KG1 (cell line): ENCODE results near the gene ADORA2B.
"Not testable (repeated sequence)": the region's sequence is repeated elsewhere in the genome, so short reads cannot be mapped to it uniquely, and the experiment has no call there.

Source experiments
- DNase-seq: peaks from one replicate; lab custom pipeline; 2025; lab: John Stamatoyannopoulos, UW

The ADORA2B gene

GRCh38 chr17:15944759-15945526, at the start of gene ADORA2B:
ADORA2B (plus strand) TSS chr17:15945130; CDS start chr17:15945249, 119 bp downstream.
- DNase-seq: no peak

DNA sequence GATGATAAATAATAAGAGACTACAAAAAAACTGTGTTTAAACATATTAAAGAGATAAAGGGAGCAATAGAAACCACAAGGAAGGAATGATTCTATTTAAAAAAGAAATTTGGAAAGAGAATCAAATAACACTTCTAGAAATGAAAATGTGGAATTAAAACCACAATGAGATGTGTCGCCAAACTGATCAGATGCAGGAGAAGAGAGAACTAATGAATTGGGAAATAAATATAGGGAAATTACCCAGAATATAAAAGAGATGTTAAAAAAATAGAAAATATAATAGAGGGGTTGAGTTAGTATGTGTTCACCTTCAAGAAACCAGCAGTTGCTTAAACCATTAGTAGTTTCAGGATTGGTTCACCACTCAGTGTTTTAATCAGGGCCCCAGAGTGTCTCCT, 48.7 kb upstream of the ADORA2B start:
- no peak for DNase-seq

- DNase-seq: no peak
Observed at GRCh38 chr17:15896834-15897233, 48.1 kb upstream of the ADORA2B start.

DNA sequence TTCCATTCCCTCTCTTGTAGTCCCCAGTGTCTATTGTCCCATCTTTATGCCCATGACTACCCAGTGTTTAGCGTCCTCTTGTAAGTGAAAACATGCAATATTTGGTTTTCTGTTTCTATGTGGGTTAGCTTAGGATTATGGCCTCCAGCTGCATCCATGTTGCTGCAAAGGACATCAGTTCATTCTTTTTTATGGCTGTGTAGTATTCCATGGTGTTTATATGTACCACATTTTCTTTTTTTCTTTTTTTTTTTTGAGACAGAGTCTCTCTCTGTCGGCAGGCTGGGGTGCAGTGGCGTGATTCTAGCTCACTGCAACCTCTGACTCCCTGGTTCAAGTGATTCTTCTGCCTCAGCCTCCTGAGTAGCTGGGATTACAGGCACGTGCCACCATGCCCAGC, 45.3 kb upstream of the ADORA2B start:
- DNase-seq: not testable (repeated sequence)

GRCh38 chr17:15900871-15901270, 44.1 kb upstream of the ADORA2B start:
- DNase-seq: no peak

DNA sequence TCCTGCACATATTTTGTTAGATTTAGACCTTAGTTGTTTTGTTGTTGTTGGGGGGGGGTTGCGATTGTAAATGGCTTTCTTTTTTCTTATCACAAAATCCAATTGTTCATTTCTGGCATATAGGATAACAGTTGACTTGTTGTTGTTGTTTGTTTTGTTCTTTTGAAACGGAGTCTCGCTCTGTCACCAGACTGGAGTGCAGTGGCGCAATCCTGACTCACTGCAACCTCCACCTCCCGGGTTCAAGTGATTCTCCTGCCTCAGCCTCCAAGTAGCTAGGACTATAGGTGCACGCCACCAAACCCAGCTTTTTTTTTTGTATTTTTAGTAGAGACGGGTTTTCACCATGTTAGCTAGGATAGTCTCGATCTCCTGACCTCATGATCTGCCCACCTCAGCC, 39.7 kb upstream of the ADORA2B start:
- not testable (repeated sequence) for DNase-seq

DNA sequence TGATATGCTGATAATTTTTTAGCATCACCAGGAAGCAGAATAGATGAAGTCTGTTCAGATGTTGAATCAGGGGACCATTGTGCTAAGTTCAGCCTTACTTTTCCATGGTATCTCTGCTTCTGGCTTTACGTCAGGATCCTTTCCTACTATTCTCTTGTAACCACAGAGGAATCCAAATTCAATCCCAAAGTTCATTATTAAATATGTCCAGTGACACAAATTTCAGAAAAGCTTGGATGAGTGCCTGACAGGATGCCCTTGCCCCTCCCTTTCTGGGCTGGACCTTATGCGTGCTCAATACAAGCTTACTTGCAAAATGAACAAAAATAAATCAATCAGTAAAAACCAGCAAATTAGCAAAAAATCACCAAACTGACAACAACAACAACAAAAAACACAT, 37.6 kb upstream of the ADORA2B start:
- no peak for DNase-seq

DNA sequence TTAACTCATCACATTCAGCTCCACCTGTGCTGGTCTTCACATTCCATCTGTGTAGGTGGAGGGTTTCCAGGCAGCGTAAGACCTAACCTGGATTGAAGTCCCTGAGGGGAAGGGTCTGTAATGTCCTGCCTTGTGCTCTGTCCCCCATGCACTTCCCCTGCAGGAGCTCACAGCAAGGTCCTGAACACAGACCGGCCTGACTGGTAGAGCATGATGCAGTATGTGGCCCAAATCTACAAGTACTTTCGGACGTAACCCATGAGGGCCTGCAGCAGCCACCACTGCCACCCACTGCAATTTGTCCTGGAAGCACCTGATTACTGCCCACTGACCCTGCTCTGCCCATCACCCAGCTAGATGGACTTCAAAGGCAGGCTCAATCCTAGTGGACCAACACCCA, 36.6 kb upstream of the ADORA2B start:
- DNase-seq: no peak

DNA sequence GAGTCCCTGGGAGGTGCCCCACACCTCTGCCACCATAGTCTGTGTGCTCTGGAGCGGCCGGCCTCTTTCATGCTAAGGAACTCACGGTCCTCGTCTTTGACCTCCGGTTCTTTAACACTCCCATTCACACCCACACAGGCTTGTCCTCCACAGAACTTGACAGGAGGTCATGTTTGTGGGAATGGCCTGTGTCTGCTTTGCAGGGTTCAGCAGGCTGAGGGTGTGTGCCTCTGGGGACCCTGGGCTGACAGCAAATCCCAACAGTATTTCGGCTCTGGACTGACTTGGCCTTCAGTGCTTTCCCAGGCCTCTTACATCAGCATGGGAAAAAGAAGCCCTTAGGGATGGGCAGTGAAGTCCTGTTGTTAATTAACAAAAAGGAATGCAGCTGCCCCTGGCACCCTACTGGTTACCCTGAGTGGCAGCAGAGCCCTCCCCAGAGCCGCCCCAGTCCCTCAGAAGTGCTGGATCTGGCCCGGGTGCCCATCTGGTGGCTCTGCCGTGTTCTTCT, 35.4 kb upstream of the ADORA2B start:
- DNase-seq: no peak

GRCh38 chr17:15910791-15911190, 34.1 kb upstream of the ADORA2B start:
- DNase-seq: no peak

- DNase-seq: not testable (repeated sequence)
Observed at GRCh38 chr17:15911701-15912100, 33.2 kb upstream of the ADORA2B start.

DNA sequence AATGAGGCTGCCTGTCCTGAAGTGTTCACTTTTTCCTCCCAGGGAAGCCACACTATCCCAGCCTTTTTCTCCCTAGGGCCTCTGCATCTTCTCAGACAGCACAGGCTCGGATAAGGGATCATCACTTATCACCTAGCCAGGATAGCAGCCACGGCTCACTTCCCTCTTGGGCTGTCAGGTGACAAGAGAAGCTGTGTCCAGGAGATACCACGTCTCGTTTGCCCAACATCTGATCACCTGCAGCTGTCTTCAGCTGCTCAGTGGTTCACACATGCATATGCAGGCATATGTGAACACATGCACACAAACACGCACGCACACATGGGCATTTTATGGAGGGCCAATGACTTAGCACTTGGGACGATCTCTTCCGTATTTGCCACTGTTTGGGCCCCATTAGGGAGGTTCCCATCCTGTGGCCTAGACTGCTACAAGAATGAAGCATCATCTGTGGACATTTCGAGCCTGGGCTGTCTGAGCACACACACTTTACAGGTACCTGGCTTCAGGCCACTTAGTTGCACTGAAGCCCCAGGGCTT, 32.4 kb upstream of the ADORA2B start:
- DNase-seq: no peak

- DNase-seq: no peak
Observed at GRCh38 chr17:15913826-15914225, 31.1 kb upstream of the ADORA2B start.

GRCh38 chr17:15914400-15915170, 30.3 kb upstream of the ADORA2B start:
- no peak for DNase-seq

DNA sequence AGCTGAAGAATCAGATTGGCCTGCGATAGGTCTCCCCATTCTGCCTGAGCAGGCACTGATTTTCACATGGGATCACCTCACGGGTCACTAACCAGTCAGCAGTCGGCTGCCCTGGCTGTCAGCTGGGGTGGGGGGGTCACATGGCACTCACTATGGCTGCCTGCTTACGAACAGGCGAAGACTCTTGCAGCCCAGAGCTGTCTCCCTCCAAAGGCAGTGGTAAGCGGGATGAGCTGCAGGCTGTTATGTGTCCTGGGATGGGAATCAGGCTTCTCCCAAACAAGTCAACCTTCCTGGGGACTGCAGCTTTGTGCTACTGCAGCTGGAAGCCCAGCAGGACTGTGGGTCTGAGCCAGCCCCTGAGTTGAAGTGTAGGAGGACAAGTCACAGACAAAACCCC, 29.0 kb upstream of the ADORA2B start:
- DNase-seq: no peak

- no peak for DNase-seq
Observed at GRCh38 chr17:15917021-15917437, 27.9 kb upstream of the ADORA2B start.

DNA sequence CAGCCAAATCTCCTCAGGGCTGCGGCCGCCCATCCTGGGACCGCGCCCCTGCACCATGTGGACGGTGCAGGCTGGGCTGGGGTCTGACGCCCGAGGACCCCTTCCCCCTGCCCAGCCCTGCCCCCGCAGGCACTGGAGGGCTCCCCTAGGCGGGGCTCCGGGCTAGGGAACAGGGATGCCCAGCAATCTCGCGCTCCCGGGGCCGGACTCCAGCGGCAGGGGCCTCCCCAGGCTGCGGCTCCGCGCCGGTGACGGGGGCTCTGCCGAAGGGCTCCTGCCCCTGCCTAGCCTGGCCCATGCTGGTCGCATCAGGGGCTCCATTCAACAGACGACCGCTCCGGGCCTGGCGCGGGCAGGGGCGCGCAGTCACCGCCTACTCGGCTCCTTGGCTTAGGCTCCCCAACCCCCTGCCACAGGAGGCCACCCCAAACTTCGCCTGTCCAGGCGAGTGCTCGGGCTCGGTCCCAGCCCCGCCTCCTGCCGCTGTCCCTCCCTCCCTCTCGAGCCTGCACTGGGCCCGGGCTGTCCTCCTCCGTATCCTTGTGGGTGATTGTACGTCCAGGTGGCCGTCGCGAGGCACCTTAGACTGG, 27.4 kb upstream of the ADORA2B start:
- no peak for DNase-seq

- no peak for DNase-seq
Observed at GRCh38 chr17:15918261-15918660, 26.7 kb upstream of the ADORA2B start.

DNA sequence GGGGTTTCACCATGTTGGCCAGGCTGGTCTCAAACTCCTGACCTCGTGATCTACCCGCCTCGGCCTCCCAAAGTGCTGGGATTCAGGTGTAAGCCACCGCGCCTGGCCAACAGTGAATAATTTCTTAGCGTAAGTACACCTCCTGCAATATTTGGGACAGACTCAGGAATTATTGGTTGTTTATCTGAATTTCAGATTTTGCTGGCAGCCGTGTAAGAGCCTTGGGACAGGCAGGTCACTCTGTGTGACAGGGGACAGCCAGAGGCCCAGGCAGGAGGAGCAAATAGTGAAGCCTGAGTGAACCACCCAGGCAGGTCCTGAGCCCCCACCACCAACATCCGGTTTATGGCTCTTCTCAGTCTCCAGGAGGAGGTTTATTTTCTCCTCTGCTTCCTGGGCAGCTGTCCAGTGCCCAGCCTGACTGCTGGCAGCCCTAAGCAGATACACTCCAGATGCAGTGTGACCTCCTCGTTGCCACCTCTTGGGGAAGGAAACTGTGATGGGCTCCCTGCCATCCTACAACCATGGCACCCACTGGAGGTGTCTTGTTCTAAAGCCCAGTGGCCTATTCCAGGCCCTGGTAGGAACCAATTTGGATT, 26.2 kb upstream of the ADORA2B start:
- DNase-seq: no peak

- DNase-seq: no peak
Observed at GRCh38 chr17:15919466-15919865, 25.5 kb upstream of the ADORA2B start.

GRCh38 chr17:15920758-15921239, 24.1 kb upstream of the ADORA2B start:
- no peak for DNase-seq

- no peak for DNase-seq
Observed at GRCh38 chr17:15921640-15922039, 23.3 kb upstream of the ADORA2B start.
